Measurements from ENCODE around the gene KEAP1. TPM values are rescaled to one million over a fixed set of nuclear protein-coding genes. Genes with fewer than 3 reads are reported as not detected.

Gene KEAP1
- total and polyA plus RNA-seq, 9 of the 15 experiments (the other 6 are each of a cell fraction or from before 2014, with no cell fraction given) = 2.1 to 95.6 (median 64.3) TPM

DNA sequence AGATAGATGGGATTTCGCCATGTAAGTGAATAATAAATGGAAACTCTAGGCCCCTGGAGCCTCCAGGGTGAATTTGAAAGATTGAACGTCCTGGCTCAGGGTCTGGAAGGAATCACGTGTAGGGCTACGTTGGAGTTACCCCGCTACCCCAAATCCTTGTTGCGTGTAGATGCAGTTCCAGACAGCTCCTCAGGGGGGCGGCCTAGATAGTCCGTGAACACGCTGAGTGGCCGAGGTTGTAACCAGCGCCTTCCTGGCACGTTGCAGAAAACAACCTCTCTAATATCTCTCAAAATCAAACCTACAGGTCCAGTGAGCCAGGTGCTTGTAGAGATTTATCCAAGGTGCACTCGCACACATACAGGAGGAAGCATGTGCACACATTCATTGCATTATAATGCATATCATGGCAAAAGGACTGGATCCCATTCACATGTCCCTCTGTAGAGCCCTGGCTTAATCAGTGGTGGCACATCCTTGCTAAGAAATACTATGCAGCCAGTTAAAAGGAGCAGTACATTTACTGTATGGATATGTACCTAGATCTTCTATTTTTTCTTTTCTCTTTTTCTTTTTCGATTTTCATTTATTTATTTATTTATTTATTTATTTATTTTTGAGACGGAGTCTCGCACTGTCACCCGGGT lies 2.5 kb upstream of the KEAP1 start (continued):
- TF ChIP-seq, protein P1, sequence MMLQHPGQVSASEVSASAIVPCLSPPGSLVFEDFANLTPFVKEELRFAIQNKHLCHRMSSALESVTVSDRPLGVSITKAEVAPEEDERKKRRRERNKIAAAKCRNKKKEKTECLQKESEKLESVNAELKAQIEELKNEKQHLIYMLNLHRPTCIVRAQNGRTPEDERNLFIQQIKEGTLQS (IDR thresholded peaks at IDR 0.05) = no peak
- TF ChIP-seq, protein P1 (CRISPR knock-in tag; conservative IDR thresholded peaks at IDR 0.05) = 0 out of 2 replicates have a peak, but pooled peaks have one; percentile 42
- TF ChIP-seq, protein P2, sequence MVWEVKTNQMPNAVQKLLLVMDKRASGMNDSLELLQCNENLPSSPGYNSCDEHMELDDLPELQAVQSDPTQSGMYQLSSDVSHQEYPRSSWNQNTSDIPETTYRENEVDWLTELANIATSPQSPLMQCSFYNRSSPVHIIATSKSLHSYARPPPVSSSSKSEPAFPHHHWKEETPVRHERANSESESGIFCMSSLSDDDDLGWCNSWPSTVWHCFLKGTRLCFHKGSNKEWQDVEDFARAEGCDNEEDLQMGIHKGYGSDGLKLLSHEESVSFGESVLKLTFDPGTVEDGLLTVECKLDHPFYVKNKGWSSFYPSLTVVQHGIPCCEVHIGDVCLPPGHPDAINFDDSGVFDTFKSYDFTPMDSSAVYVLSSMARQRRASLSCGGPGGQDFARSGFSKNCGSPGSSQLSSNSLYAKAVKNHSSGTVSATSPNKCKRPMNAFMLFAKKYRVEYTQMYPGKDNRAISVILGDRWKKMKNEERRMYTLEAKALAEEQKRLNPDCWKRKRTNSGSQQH (CRISPR knock-in tag; IDR thresholded peaks at IDR 0.05) = no peak
- TF ChIP-seq TSC22D4 (tag; IDR thresholded peaks at IDR 0.05) (no peak), STAG1 (CRISPR knock-in tag; IDR thresholded peaks at IDR 0.05; ENCODE audit: borderline replicate concordance) (no peak; the same call in 1 of the 2 replicates), KHSRP (IDR thresholded peaks at IDR 0.05) (no peak), SP1 (CRISPR knock-in tag; IDR thresholded peaks at IDR 0.05) (no peak), ETS2 (tag; IDR thresholded peaks at IDR 0.05; ENCODE audit: borderline replicate concordance, poor library complexity, severe bottlenecking) (no peak), RB1 (IDR thresholded peaks at IDR 0.05; ENCODE audit: low read depth) (no peak), ZNF586 (CRISPR knock-in tag; conservative IDR thresholded peaks at IDR 0.05) (no peak), ARID2 (IDR thresholded peaks at IDR 0.05) (no peak), CTBP1 (IDR thresholded peaks at IDR 0.05; ENCODE audit: borderline replicate concordance) (0 out of 2 replicates have a peak, but pooled peaks have one; percentile 11), GTF2E2 (tag; IDR thresholded peaks at IDR 0.05) (no peak), RFX1 (IDR thresholded peaks at IDR 0.05) (no peak), PHF21A (IDR thresholded peaks at IDR 0.05; ENCODE audit: borderline replicate concordance, low read depth) (no peak), DPF2 (IDR thresholded peaks at IDR 0.05) (no peak), MCM5 (IDR thresholded peaks at IDR 0.05; ENCODE audit: low read depth) (no peak), RAD51 (IDR thresholded peaks at IDR 0.05; ENCODE audit: borderline replicate concordance, low read depth) (0 out of 2 replicates have a peak, but pooled peaks have one; percentile 28)
- TF ChIP-seq, protein P3, sequence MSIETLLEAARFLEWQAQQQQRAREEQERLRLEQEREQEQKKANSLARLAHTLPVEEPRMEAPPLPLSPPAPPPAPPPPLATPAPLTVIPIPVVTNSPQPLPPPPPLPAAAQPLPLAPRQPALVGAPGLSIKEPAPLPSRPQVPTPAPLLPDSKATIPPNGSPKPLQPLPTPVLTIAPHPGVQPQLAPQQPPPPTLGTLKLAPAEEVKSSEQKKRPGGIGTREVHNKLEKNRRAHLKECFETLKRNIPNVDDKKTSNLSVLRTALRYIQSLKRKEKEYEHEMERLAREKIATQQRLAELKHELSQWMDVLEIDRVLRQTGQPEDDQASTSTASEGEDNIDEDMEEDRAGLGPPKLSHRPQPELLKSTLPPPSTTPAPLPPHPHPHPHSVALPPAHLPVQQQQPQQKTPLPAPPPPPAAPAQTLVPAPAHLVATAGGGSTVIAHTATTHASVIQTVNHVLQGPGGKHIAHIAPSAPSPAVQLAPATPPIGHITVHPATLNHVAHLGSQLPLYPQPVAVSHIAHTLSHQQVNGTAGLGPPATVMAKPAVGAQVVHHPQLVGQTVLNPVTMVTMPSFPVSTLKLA (conservative IDR thresholded peaks at IDR 0.05) = peak; percentile 35 to 50; a peak in 1 of 4 replicates
- TF ChIP-seq, protein P4, sequence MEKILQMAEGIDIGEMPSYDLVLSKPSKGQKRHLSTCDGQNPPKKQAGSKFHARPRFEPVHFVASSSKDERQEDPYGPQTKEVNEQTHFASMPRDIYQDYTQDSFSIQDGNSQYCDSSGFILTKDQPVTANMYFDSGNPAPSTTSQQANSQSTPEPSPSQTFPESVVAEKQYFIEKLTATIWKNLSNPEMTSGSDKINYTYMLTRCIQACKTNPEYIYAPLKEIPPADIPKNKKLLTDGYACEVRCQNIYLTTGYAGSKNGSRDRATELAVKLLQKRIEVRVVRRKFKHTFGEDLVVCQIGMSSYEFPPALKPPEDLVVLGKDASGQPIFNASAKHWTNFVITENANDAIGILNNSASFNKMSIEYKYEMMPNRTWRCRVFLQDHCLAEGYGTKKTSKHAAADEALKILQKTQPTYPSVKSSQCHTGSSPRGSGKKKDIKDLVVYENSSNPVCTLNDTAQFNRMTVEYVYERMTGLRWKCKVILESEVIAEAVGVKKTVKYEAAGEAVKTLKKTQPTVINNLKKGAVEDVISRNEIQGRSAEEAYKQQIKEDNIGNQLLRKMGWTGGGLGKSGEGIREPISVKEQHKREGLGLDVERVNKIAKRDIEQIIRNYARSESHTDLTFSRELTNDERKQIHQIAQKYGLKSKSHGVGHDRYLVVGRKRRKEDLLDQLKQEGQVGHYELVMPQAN (IDR thresholded peaks at IDR 0.05; ENCODE audit: borderline replicate concordance) = no peak
- TF ChIP-seq, protein P5, sequence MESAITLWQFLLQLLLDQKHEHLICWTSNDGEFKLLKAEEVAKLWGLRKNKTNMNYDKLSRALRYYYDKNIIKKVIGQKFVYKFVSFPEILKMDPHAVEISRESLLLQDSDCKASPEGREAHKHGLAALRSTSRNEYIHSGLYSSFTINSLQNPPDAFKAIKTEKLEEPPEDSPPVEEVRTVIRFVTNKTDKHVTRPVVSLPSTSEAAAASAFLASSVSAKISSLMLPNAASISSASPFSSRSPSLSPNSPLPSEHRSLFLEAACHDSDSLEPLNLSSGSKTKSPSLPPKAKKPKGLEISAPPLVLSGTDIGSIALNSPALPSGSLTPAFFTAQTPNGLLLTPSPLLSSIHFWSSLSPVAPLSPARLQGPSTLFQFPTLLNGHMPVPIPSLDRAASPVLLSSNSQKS (CRISPR knock-in tag; IDR thresholded peaks at IDR 0.05) = no peak

Data from K562 (cell line).